Stimulated activated CD4-positive, alpha-beta T cell treated with anti-CD3 and anti-CD28 coated beads, Interleukin-12 subunit alpha, Interleukin-12 subunit beta, amount 100 ng/mL, for 24 hours (primary cell): ENCODE data around the gene EFCAB9.
"Not testable (repeated sequence)": the region's sequence is repeated elsewhere in the genome, so short reads cannot be mapped to it uniquely, and the experiment has no call there.

Source experiments
- DNase-seq, 2 experiments: peaks; one replicate each; pipeline ENCODE4 v3.0.0-alpha.2; 2020; ENCODE audit warnings: low read depth in 2 of 2

EFCAB9 gene

GRCh38 chr5:172193872-172194271 is at the start of gene EFCAB9:
Gene EFCAB9, plus strand, starts transcription at chr5:172194172. Its CDS starts 1 bp downstream, at chr5:172194173.
- no peak for DNase-seq

GRCh38 chr5:172144291-172144815 is 49.6 kb upstream of the EFCAB9 start:
- no peak for DNase-seq

- no peak for DNase-seq
Observed at GRCh38 chr5:172144931-172145869, 48.8 kb upstream of the EFCAB9 start.

- DNase-seq: no peak
Observed at GRCh38 chr5:172145870-172146747, 47.9 kb upstream of the EFCAB9 start.

GRCh38 chr5:172146748-172147092 is 47.3 kb upstream of the EFCAB9 start:
- DNase-seq: no peak

- no peak for DNase-seq
Observed at GRCh38 chr5:172147857-172148256, 46.1 kb upstream of the EFCAB9 start.

GRCh38 chr5:172148381-172148780 is 45.6 kb upstream of the EFCAB9 start:
- DNase-seq: no peak

- no peak for DNase-seq
Observed at GRCh38 chr5:172149073-172149472, 44.9 kb upstream of the EFCAB9 start.

GRCh38 chr5:172149481-172149880 is 44.5 kb upstream of the EFCAB9 start:
- DNase-seq: not testable (repeated sequence)

- no peak for DNase-seq
Observed at GRCh38 chr5:172150514-172151425, 43.2 kb upstream of the EFCAB9 start.

- no peak for DNase-seq
Observed at GRCh38 chr5:172151661-172152210, 42.2 kb upstream of the EFCAB9 start.

GRCh38 chr5:172153695-172154094 is 40.3 kb upstream of the EFCAB9 start:
- no peak for DNase-seq

GRCh38 chr5:172155101-172155500 is 38.9 kb upstream of the EFCAB9 start:
- DNase-seq: not testable (repeated sequence)

GRCh38 chr5:172156541-172156994 is 37.4 kb upstream of the EFCAB9 start:
- no peak for DNase-seq

- no peak for DNase-seq
Observed at GRCh38 chr5:172159016-172159415, 35.0 kb upstream of the EFCAB9 start.

- no peak for DNase-seq
Observed at GRCh38 chr5:172160506-172160905, 33.5 kb upstream of the EFCAB9 start.

- DNase-seq: no peak
Observed at GRCh38 chr5:172162323-172162986, 31.5 kb upstream of the EFCAB9 start.

GRCh38 chr5:172162987-172163343 is 31.0 kb upstream of the EFCAB9 start:
- DNase-seq: no peak

- DNase-seq: no peak
Observed at GRCh38 chr5:172163346-172163745, 30.6 kb upstream of the EFCAB9 start.

- DNase-seq: no peak
Observed at GRCh38 chr5:172164769-172165212, 29.2 kb upstream of the EFCAB9 start.
